Lower leg skin (tissue), 3 donors: ENCODE data around the gene SLC7A4.

ENCODE experiments used
- POLR2A ChIP-seq, 2 donors: fragments of 450-650 bp; IDR thresholded peaks; one replicate each; pipeline ENCODE4 v1.6.1; 2016 to 2017; ENCODE audit warnings: antibody characterized with exemption in 2 of 2, mild to moderate bottlenecking in 1 of 2, moderate library complexity in 1 of 2
- TF ChIP-seq, protein P1 (sequence below), 3 donors: fragments of 450-650 bp; IDR thresholded peaks; one replicate each; pipeline ENCODE4 v1.5.1; 2016; ENCODE audit warnings: antibody characterized with exemption in 3 of 3, mild to moderate bottlenecking in 3 of 3, moderate library complexity in 2 of 3

GRCh38 chr22:20980938-20981722 lies 51.2 kb downstream of the SLC7A4 start:
- TF ChIP-seq, protein P1, sequence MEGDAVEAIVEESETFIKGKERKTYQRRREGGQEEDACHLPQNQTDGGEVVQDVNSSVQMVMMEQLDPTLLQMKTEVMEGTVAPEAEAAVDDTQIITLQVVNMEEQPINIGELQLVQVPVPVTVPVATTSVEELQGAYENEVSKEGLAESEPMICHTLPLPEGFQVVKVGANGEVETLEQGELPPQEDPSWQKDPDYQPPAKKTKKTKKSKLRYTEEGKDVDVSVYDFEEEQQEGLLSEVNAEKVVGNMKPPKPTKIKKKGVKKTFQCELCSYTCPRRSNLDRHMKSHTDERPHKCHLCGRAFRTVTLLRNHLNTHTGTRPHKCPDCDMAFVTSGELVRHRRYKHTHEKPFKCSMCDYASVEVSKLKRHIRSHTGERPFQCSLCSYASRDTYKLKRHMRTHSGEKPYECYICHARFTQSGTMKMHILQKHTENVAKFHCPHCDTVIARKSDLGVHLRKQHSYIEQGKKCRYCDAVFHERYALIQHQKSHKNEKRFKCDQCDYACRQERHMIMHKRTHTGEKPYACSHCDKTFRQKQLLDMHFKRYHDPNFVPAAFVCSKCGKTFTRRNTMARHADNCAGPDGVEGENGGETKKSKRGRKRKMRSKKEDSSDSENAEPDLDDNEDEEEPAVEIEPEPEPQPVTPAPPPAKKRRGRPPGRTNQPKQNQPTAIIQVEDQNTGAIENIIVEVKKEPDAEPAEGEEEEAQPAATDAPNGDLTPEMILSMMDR (IDR thresholded peaks at IDR 0.05), result no peak
- no peak for TF ChIP-seq POLR2A (IDR thresholded peaks at IDR 0.05)
